Spleen (tissue), 3 donors: ENCODE data around the gene KSR1.

Experiments
- POLR2A ChIP-seq, 3 donors: fragments of 450-650 bp; IDR thresholded peaks; one replicate each; pipeline ENCODE4 v1.5.1; 2017; ENCODE audit warnings: antibody characterized with exemption in 3 of 3, mild to moderate bottlenecking in 1 of 3
- POLR2AphosphoS5 ChIP-seq, 3 donors: sonication (generic); formaldehyde crosslinking; IDR thresholded peaks; one replicate each; pipeline ENCODE4 v1.5.1; 2017; ENCODE audit warnings: antibody characterized with exemption in 3 of 3

DNA sequence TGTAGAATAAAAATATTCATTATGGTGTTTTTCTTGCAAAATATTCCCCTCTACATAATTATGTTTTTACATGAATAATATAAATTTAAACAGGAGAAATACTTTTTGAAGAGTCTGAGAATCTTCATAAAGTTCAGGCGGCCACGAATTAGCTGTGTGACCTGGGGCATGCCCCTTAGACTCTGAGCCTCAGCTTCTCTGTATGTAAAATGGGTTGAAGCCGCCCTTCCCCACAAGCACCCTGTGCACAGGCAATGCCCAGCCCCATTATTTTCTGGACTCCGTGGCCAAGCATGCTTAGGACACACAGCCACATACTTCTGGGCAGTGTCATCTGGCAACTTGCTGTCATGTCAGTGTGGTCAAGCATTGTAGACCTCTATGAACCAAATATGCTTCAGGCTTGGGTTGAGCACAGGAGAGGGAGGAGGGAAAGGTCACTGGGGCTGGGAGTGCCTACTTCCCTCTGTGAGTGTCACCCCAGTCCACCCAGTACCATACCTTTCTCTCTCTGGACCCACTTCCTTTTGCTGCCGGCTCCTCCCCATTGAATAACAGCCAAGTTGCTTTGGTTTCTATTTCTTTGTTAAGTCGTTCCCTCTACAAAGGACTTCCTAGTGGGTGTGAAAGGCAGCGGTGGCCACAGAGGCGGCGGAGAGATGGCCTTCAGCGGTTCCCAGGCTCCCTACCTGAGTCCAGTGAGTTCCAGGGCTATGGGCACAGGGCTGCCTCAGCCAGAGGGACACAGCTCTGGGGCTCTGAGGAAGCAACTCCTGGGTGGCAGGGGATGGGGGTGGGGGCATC, 174.6 kb downstream of the KSR1 start, which contains the start of gene LGALS9:
- TF ChIP-seq POLR2AphosphoS5 (IDR thresholded peaks at IDR 0.05) (peak; percentile 72 to 82 (median 74)), POLR2A (IDR thresholded peaks at IDR 0.05) (peak in 2 of 3 donors; percentile 26 to 43)
